Testis (tissue), 2 donors: Measurements from ENCODE around the gene GALNT12.

ENCODE experiments used
- POLR2A ChIP-seq: fragments of 450-650 bp; IDR thresholded peaks from one replicate; pipeline ENCODE4 v1.6.1; 2017; ENCODE audit warnings: antibody characterized with exemption, mild to moderate bottlenecking, moderate library complexity
- TF ChIP-seq, protein P1 (sequence below), 3 experiments: fragments of 450-650 bp in 2 of 3; fragments of 200-600 bp in 1 of 3; sonication (generic) in 1 of 3; IDR thresholded peaks; one replicate each; pipeline ENCODE4 v1.5.1; 2016 to 2019; ENCODE audit warnings: antibody characterized with exemption in 3 of 3, mild to moderate bottlenecking in 2 of 3, moderate library complexity in 1 of 3

DNA sequence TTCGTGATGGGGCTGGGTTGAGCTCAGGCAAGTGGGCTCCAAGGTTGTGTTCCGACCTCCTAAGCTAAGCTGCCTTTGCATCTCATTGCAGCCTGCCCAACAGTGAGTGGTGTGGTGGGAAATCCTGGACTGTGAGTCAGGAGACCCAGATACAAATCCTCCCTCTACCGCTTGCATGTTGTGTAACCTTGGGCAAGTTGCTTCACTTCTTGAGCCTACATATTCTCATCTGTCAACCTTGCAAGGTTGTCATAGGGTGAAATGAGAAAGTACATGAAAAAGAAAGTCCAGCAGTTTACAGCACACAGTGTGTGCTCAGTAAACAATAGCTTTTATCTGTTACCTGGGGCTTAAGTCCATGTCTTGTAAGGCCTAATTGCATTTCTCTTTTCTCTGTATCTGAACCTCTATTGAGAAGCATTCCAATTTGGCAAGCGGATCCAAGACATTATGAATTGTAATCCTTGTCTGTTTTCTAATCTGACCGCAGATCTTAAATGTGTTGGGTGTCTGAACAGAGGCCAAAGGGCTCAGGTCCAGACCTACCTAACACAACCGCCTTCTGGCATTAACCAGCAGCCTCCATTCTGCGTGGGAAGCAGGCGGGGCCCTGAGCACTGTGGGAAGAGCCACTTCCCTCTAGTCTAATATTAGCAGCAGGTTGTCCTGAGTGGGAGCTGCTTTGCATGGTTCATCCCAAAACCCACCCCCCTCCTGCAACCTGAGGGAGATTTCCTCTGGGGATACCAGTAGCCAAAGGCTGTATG lies 1.8 kb upstream of the GALNT12 start:
- TF ChIP-seq, protein P1, sequence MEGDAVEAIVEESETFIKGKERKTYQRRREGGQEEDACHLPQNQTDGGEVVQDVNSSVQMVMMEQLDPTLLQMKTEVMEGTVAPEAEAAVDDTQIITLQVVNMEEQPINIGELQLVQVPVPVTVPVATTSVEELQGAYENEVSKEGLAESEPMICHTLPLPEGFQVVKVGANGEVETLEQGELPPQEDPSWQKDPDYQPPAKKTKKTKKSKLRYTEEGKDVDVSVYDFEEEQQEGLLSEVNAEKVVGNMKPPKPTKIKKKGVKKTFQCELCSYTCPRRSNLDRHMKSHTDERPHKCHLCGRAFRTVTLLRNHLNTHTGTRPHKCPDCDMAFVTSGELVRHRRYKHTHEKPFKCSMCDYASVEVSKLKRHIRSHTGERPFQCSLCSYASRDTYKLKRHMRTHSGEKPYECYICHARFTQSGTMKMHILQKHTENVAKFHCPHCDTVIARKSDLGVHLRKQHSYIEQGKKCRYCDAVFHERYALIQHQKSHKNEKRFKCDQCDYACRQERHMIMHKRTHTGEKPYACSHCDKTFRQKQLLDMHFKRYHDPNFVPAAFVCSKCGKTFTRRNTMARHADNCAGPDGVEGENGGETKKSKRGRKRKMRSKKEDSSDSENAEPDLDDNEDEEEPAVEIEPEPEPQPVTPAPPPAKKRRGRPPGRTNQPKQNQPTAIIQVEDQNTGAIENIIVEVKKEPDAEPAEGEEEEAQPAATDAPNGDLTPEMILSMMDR (IDR thresholded peaks at IDR 0.05) = no peak
- no peak for TF ChIP-seq POLR2A
